ENCODE data around the gene TTLL1.

Gene TTLL1

DNA sequence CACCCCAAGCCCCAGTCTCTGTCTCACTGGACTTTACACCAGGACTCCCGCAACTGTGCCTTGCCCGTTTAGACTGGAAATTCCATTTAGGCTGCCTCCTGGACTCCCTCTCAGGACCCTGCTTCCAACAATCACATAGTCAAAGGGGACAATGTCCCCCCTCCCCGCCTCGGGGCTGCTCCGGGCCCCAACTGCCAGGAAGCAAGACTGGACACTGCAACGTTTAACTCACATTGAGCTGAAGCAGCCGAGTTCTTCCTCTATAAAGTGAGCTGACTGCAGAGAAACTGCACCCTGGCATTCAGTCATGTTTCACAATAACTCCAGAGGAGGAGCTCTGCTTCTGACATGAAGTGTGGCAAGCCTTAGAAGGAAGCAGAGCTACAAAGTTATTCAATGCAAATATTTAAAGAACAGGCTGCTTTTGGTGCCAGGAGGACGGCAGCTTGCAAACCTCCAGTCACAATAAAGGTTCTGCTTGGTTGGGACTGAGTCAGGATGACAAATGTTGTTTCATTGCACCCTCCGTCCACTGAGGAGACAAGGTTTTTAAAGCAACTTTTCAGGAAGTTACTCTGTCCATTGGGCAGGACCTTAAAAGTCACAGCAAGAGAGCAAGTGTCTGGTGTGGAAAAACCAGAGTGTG lies 94.2 kb downstream of the TTLL1 start:
- no peak for DNase-seq (ENCODE audit: low read depth in 1 of 2, low spot score in 1 of 2)

DNA sequence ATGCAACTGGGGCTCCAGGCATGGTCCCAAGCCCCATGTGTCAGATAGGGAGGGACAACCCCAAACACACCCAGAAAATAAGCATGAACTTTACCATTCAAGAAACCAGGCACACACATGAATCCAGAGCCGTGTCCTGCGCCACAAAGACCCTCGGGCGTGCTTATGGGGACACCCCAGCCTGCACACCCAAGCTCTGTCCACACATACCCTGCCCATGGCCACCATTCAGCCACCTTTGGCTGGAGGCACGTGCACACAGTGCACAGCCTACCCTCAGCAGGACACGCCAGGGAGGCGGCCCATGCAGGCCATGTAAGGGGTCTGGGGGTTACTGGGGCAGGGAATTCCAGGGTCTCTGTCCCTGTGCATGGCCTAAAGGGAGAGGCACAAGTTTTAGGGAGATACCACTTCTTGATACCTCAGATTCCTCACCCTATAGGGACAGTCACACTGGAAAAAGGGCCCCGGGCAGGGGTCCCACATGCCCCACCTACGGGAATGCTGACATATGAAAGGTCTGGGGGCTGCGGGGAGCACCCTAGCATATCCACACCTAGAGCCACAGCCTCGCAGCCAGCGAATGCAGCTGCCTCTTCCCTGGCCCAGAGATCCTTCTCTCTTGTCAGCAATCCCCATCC lies 94.8 kb downstream of the TTLL1 start:
- DNase-seq (ENCODE audit: low read depth in 1 of 2, low spot score in 1 of 2) = no peak

DNA sequence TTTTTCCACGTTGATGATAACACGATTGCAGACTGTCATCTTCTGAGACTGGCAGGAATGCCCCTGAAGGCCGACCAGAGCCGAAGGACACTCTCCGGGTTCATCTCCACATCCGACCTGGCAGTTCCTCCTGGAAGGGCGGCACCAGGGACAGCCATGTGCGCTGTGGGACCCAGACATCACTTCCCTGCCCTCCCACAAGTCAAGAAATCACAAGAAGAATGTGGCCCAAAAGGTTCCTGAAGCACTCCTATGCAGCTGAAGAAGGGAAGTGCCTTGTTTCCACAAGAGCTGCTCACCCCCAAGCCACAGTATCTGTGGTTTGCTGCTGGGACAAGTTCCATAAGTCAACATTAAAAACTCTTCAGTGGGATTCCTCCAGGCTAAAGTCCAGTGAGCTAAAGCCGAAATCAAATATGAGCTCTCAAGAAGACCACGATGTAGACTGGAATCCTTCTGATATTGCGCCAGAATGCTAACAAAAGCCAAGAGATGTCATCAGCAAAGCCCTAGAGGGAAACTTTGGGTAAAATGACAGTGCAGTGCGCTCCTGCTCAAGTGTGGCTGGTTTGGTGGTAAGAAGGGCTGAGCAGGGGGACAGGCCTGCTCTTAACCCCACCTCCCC lies 95.4 kb downstream of the TTLL1 start:
- DNase-seq (ENCODE audit: low read depth in 1 of 2, low spot score in 1 of 2) = no peak

DNA sequence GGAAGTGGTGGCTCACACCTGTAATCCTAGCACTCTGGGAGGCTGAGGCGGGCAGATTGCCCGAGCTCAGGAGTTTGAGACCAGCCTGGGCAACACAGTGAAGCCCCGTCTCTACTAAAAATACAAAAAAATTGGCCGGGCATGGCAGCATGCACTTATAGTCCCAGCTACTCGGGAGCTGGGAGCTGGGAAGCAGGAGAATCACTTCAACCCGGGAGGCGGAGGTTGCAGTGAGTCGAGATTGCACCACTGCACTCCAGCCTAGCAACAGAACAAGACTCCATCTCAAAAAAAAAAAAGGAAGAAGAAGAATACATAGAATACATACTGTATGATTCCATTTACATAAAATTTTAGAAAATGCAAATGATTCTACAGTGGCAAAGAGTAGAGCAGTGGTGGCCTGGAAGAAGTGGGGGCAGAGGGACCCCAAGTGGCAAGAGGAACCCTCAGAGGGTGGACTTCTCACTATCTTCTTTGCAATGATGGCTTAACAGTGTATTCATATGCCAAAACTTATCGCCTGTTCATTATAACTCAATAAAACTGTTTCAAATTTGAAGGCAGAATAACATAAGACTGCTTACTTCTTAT lies 96.2 kb downstream of the TTLL1 start:
- no peak for DNase-seq (ENCODE audit: low read depth in 1 of 2, low spot score in 1 of 2)

DNA sequence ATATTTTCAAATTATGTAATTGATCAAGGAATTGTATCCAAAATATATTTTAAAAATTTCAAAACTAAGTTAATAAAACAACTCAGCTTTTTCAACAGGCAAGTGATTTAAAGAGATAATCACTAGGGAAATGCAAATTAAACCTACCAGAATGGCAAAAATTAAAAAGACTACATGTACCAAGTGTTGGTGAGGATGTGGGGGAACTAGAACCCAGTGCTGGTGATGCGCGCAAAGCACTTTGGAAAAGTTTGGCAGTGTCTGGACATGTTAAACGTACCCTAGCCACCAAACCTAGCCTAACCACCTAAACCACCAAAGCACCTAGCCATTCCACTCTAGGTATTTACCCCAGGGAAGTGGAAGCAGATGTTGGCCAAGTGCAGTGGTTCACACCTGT lies 97.1 kb downstream of the TTLL1 start:
- DNase-seq (ENCODE audit: low read depth in 1 of 2, low spot score in 1 of 2) = no peak

DNA sequence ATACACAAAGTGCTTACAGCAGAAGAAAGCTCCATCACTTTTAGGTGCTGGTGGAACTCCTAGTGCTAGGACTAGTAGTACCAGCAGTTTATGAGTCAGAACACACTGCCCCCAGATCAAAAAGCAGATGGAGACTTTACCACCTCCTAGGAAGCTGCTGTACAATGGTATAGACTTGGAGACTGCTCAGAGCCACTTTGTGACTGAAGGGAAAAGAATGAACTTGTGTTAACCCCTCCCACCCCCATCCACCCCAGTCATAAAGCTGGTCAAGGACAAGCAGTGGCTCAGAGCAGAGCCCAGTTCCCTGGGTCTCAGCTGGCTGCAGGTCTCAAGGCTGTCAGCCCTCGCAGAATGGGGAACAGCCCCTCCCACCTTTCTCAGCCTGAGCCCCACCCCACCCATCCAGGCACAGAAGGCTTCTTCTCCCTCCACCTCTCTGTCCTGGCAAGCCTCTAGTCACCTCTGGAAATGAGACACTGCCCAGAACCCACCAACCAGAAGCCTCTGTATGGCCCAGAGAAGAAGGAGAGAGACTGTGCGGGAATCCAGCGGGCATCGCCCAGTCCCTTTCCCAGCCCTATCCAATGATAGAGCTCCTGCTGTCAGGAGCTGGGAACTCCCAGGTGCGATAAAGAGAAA lies 98.1 kb downstream of the TTLL1 start:
- DNase-seq (ENCODE audit: low read depth in 1 of 2, low spot score in 1 of 2) = no peak

DNA sequence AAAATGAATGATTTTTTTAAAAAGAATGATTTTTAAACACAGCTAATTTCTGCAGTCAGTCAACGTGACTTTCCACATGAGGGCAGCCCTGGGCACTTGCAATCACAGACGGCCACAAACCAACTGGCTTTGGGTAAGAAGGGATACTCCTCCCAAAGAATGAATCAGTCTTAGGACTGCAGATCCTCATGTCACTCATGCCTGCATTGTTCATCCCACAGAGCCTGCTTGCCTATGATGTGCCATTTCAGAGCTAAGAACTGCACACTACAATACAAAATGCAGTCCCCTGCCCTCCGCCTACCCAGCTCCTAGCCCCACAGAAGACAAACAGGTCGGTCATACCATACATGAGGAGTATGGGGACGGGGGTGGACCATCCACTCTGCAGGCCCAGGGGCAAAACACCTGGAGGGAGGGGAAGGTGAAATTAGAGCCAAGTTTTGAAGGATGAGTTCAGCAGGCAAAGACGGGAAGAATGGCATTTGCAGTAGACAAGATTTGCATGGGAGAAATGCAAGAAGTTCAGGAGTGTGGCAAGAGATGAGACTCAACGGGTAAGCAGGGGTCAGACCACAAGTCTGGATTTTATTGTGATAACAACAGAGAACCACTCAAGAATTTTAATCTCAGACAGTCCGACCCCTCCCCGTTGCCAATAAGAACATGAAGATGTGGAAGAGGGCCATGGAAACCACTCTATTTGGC lies 98.9 kb downstream of the TTLL1 start:
- DNase-seq (ENCODE audit: low read depth in 1 of 2, low spot score in 1 of 2) = no peak

Measured in stimulated activated CD4-positive, alpha-beta T cell treated with anti-CD3 and anti-CD28 coated beads, Interleukin-15, amount 100 ng/mL, for 1 hour (primary cell).